Fibroblast of upper back skin (primary cell): Measurements from ENCODE around the gene SLC37A1.

Experiments
- DNase-seq: peaks from one replicate; pipeline ENCODE4 v3.0.0-alpha.2; 2013

The SLC37A1 gene

GRCh38 chr21:42530167-42530518 lies 16.5 kb downstream of the SLC37A1 start:
- DNase-seq, result no peak

- DNase-seq, result no peak
These were observed 18.1 kb downstream of the SLC37A1 start for GRCh38 chr21:42531771-42532170.

- no peak for DNase-seq
These were observed 19.0 kb downstream of the SLC37A1 start for GRCh38 chr21:42532466-42533181.

- DNase-seq, result no peak
These were observed 19.8 kb downstream of the SLC37A1 start for GRCh38 chr21:42533306-42533962.

- DNase-seq, result no peak
These were observed 20.3 kb downstream of the SLC37A1 start for GRCh38 chr21:42533963-42534355.

- no peak for DNase-seq
These were observed 21.0 kb downstream of the SLC37A1 start for GRCh38 chr21:42534421-42535378.

GRCh38 chr21:42535602-42536171 lies 22.0 kb downstream of the SLC37A1 start:
- no peak for DNase-seq

- no peak for DNase-seq
These were observed 22.9 kb downstream of the SLC37A1 start for GRCh38 chr21:42536601-42537000.

GRCh38 chr21:42537106-42537742 lies 23.6 kb downstream of the SLC37A1 start:
- DNase-seq, result no peak

GRCh38 chr21:42538479-42539275 lies 25.0 kb downstream of the SLC37A1 start:
- DNase-seq, result no peak

GRCh38 chr21:42539342-42539741 lies 25.7 kb downstream of the SLC37A1 start:
- DNase-seq, result no peak

- no peak for DNase-seq
These were observed 26.3 kb downstream of the SLC37A1 start for GRCh38 chr21:42539931-42540343.

GRCh38 chr21:42540396-42540795 lies 26.7 kb downstream of the SLC37A1 start:
- DNase-seq, result no peak

GRCh38 chr21:42541174-42541573 lies 27.5 kb downstream of the SLC37A1 start:
- DNase-seq, result no peak

GRCh38 chr21:42541618-42542017 lies 28.0 kb downstream of the SLC37A1 start:
- DNase-seq, result no peak

- no peak for DNase-seq
These were observed 28.5 kb downstream of the SLC37A1 start for GRCh38 chr21:42542196-42542595.

GRCh38 chr21:42542596-42542995 lies 28.9 kb downstream of the SLC37A1 start:
- DNase-seq, result no peak

- DNase-seq, result no peak
These were observed 29.6 kb downstream of the SLC37A1 start for GRCh38 chr21:42543106-42543847.

- DNase-seq, result no peak
These were observed 30.9 kb downstream of the SLC37A1 start for GRCh38 chr21:42544544-42544943.

GRCh38 chr21:42545317-42545716 lies 31.7 kb downstream of the SLC37A1 start:
- no peak for DNase-seq

GRCh38 chr21:42545745-42546144 lies 32.1 kb downstream of the SLC37A1 start:
- no peak for DNase-seq
